GM12878 (cell line): ENCODE measurements around the gene CRHR2. TPM values are rescaled to one million over a fixed set of nuclear protein-coding genes. Genes with fewer than 3 reads are reported as not detected.

Source experiments
- ATAC-seq: fragments of 200-7000 bp; cut with Tn5 transposase; 3 replicates; pipeline ENCODE4 v1.9.1; 2020; ENCODE audit warnings: mild to moderate bottlenecking, moderate library complexity
- BruUV-seq: library from RNA; stranded (reverse); fragments of 400-500 nt; replicated peaks from 2 replicates; lab custom pipeline; 2021; lab: Mats Ljungman, UMichigan
- CTCF ChIA-PET: fragments of 300-600 bp; sonication (Branson Sonifier 250); formaldehyde crosslinking; extraction: SDS; loops from one replicate; lab custom pipeline; 2021; ENCODE audit warnings: inconsistent platforms; lab: Yijun Ruan, JAX
- POLR2A ChIA-PET: fragments of 350-600 bp; formaldehyde crosslinking; extraction: SDS; loops from one replicate; lab custom pipeline; 2021; ENCODE audit warnings: inconsistent platforms; lab: Charles Lee
- RAD21 ChIA-PET: fragments of 300-600 bp; sonication (Branson Sonifier 250); formaldehyde crosslinking; loops from one replicate; lab custom pipeline; 2023; ENCODE audit warnings: antibody characterized with exemption; ENCODE audit not compliant: unreplicated experiment; lab: Charles Lee
- SMC1A ChIA-PET: fragments of 300-600 bp; sonication (Branson Sonifier 250); formaldehyde crosslinking; loops from one replicate; lab custom pipeline; 2023; ENCODE audit not compliant: unreplicated experiment, uncharacterized antibody; lab: Charles Lee
- DNase-seq: peaks from one replicate; pipeline ENCODE4 v3.0.0-alpha.2; 2011; ENCODE audit warnings: low read depth, low spot score
- FAIRE-seq: peaks from 3 replicates; lab custom pipeline; 2011; peaks lifted over from hg19 to GRCh38; lab: Jason Lieb, UNC
- H2AFZ ChIP-seq: 2 replicates; pipeline ENCODE4 v1.6.0; 2011; ENCODE audit warnings: low read depth, low read length, control low read depth; ENCODE audit not compliant: control insufficient read depth
- H3K27ac ChIP-seq: 2 replicates; pipeline ENCODE4 v1.5.1; 2011; ENCODE audit warnings: control low read depth; ENCODE audit not compliant: control insufficient read depth, insufficient read depth
- H3K27me3 ChIP-seq, 2 experiments: replicated peaks in 1 of 2; 2 replicates each; pipeline versions ENCODE4 v1.6.0 to v1.6.1; 2011; ENCODE audit warnings: low read length in 1 of 2; ENCODE audit not compliant: control insufficient read depth in 2 of 2, insufficient read depth in 2 of 2
- H3K36me3 ChIP-seq, 2 experiments: 2 replicates each; pipeline ENCODE4 v1.5.1; 2011; ENCODE audit warnings: low read length in 1 of 2; ENCODE audit not compliant: control insufficient read depth in 2 of 2, insufficient read depth in 2 of 2
- H3K4me1 ChIP-seq: 2 replicates; pipeline ENCODE4 v1.6.1; 2011; ENCODE audit warnings: mild to moderate bottlenecking, low read length, moderate library complexity, mixed read lengths; ENCODE audit not compliant: control insufficient read depth, insufficient read depth
- H3K4me2 ChIP-seq: 2 replicates; pipeline ENCODE4 v1.6.0; 2011; ENCODE audit warnings: control low read depth; ENCODE audit not compliant: control insufficient read depth, insufficient read depth
- H3K4me3 ChIP-seq: fragments of 200-600 bp; sonication (generic); 2 replicates; pipeline ENCODE4 v1.5.1; 2016
- H3K79me2 ChIP-seq: 2 replicates; pipeline ENCODE4 v1.6.0; 2011; ENCODE audit warnings: low read length; ENCODE audit not compliant: control insufficient read depth, insufficient read depth
- H3K9ac ChIP-seq: 2 replicates; pipeline ENCODE4 v1.8.0; 2011; ENCODE audit warnings: low read length, control low read depth, mixed read lengths; ENCODE audit not compliant: control insufficient read depth, insufficient read depth
- H3K9me3 ChIP-seq: replicated peaks from 3 replicates; pipeline ENCODE4 v1.5.1; 2011; ENCODE audit warnings: mild to moderate bottlenecking, low read length; ENCODE audit not compliant: control insufficient read depth, insufficient read depth
- H4K20me1 ChIP-seq: 2 replicates; pipeline ENCODE4 v1.6.0; 2011; ENCODE audit not compliant: control insufficient read depth, insufficient read depth
- BCL11A ChIP-seq: IDR thresholded peaks from 2 replicates; pipeline ENCODE4 v1.6.1; 2011; ENCODE audit warnings: low read depth, low read length
- IKZF2 ChIP-seq, 2 experiments: fragments of 450-650 bp; IDR thresholded peaks; 2 replicates each; pipeline ENCODE4 v1.6.1; 2017; ENCODE audit warnings: mild to moderate bottlenecking in 2 of 2, moderate library complexity in 2 of 2
- MEF2A ChIP-seq: IDR thresholded peaks from 2 replicates; pipeline ENCODE4 v1.6.1; 2011; ENCODE audit warnings: low read depth, mild to moderate bottlenecking, low read length, moderate library complexity; ENCODE audit not compliant: insufficient read depth
- MLLT1 ChIP-seq: fragments of 450-650 bp; IDR thresholded peaks from 2 replicates; pipeline ENCODE4 v1.6.1; 2016; ENCODE audit warnings: mild to moderate bottlenecking
- NBN ChIP-seq: fragments of 450-650 bp; IDR thresholded peaks from 2 replicates; pipeline ENCODE4 v1.6.1; 2016
- NR2C1 ChIP-seq: fragments of 450-650 bp; IDR thresholded peaks from 2 replicates; pipeline ENCODE4 v1.6.1; 2017; ENCODE audit warnings: antibody characterized with exemption, mild to moderate bottlenecking, moderate library complexity
- POU2F2 ChIP-seq: IDR thresholded peaks from 3 replicates; pipeline ENCODE4 v1.6.1; 2011; ENCODE audit warnings: low read depth, mild to moderate bottlenecking, low read length, borderline replicate concordance
- SP1 ChIP-seq: IDR thresholded peaks from one replicate; pipeline ENCODE4 v1.6.1; 2011; ENCODE audit warnings: low read depth, low read length
- SUPT20H ChIP-seq: IDR thresholded peaks from 2 replicates; pipeline ENCODE4 v1.6.1; 2011; ENCODE audit warnings: low read depth, mild to moderate bottlenecking, low read length, moderate library complexity, borderline replicate concordance; ENCODE audit not compliant: control insufficient read depth
- ZNF217 ChIP-seq: fragments of 450-650 bp; IDR thresholded peaks from 2 replicates; pipeline ENCODE4 v1.6.1; 2017; ENCODE audit warnings: antibody characterized with exemption, mild to moderate bottlenecking
- ZNF274 ChIP-seq: IDR thresholded peaks from one replicate; pipeline ENCODE4 v1.8.0; 2011; ENCODE audit not compliant: insufficient read length, insufficient read depth
- ZNF592 ChIP-seq: fragments of 450-650 bp; IDR thresholded peaks from 2 replicates; pipeline ENCODE4 v1.6.1; 2017; ENCODE audit warnings: mild to moderate bottlenecking, moderate library complexity
- WGBS: methylation state at CpG from one replicate; pipeline ENCODE4 v1.1.6; 2016; ENCODE audit warnings: low lambda C conversion rate; ENCODE audit not compliant: insufficient replicate concordance, insufficient coverage; ENCODE audit errors: missing lambda C conversion rate; 5-methylcytosine and 5-hydroxymethylcytosine counted together
- in situ Hi-C: fragments of 300-500 bp; cut with MboI; formaldehyde crosslinking; loops from 9 replicates; pipeline ENCODE4 v1.14.3; 2018; ENCODE audit warnings: mixed read lengths
- intact Hi-C: fragments of 100-400 bp; cut with micrococcal nuclease; formaldehyde crosslinking; loops from one replicate; pipeline ENCODE4 v1.14.2; 2022; ENCODE audit not compliant: unreplicated experiment
- polyA plus RNA-seq, 11 experiments: library from polyadenylated mRNA; depleted of rRNA in 4 of 11; unstranded in 6 of 11; stranded (reverse) in 5 of 11; fragments of >200 nt; fragmentation: Nextera tagmentation in 4 of 11; fragmentation: Illumina TruSeq in 1 of 11; extraction: Ambion mirVana in 4 of 11; extraction: Trizol in 1 of 11; gene quantifications; 1 replicate in 1 of 11; 2 replicates in 10 of 11; pipeline versions ENCODE4 v1.2.1 to v1.2.3, GENCODE V29; 2011 to 2016; ENCODE audit warnings: inconsistent platforms in 2 of 11, missing spikeins in 2 of 11, low read depth in 1 of 11
- total RNA-seq, 4 experiments: library from RNA; depleted of rRNA in 3 of 4; stranded (reverse); fragments of >200 nt in 3 of 4; fragmentation: Illumina TruSeq in 1 of 4; extraction: Trizol in 1 of 4; gene quantifications; 2 replicates each; pipeline versions ENCODE4 v1.2.1 to v1.2.3, GENCODE V29; 2013 to 2021

Gene CRHR2
- total and polyA plus RNA-seq, 10 of the 15 experiments (the other 5 are each of a cell fraction or from before 2014, with no cell fraction given), result not detected

GRCh38 chr7:30657131-30657530, 25.1 kb downstream of the CRHR2 start:
- RAD21 ChIA-PET, result no interaction called here
- TF ChIP-seq IKZF2 (IDR thresholded peaks at IDR 0.05) (no peak), MLLT1 (no peak), BCL11A (no peak), ZNF274 (no peak)
- no peaks in the 10 kb centered on the region for H4K20me1 ChIP-seq
- no TSS peak for BruUV-seq
- no peak for DNase-seq
- FAIRE-seq, result no peak
- H3K36me3 ChIP-seq, result no peaks in the 10 kb centered on the region; a peak in 1 of 4 replicates
- no peak overlapping the region for H3K4me2 ChIP-seq
- intact Hi-C loops, result no loop called here
- 84% methylated on average over 2 of the region's 2 CpGs for WGBS
- no peaks in the 10 kb centered on the region for H3K4me1 ChIP-seq
- POLR2A ChIA-PET, result no interaction called here
- no peak overlapping the region for H2AFZ ChIP-seq
- H3K9me3 ChIP-seq, result no peaks in the 10 kb centered on the region
- in situ Hi-C loops, result no loop called here
- SMC1A ChIA-PET, result interaction anchor here (0.7 kb wide), 1 partner anchor 19 kb away, joined by 3 read pairs; no protein-coding TSS in a partner anchor
- H3K79me2 ChIP-seq, result no peaks in the 10 kb centered on the region
- H3K27me3 ChIP-seq, result no peaks in the 10 kb centered on the region
- CTCF ChIA-PET, result no interaction called here
- H3K27ac ChIP-seq, result no peak overlapping the region
- no peak overlapping the region for H3K4me3 ChIP-seq
- no peak for ATAC-seq
- H3K9ac ChIP-seq, result no peak overlapping the region

GRCh38 chr7:30656006-30656957, 26.0 kb downstream of the CRHR2 start:
- CTCF ChIA-PET, result no interaction called here
- TF ChIP-seq MEF2A (no peak), POU2F2 (no peak), SUPT20H (no peak), SP1 (no peak), ZNF217 (no peak), NR2C1 (no peak), NBN (no peak), ZNF592 (no peak)

More at GRCh38 chr7:30656006-30656957, 26.0 kb downstream of the CRHR2 start:
- Histone ChIP-seq H2AFZ (no peak overlapping the region), H3K4me3 (no peak overlapping the region), H3K79me2 (no peaks in the 10 kb centered on the region), H3K9me3 (no peaks in the 10 kb centered on the region), H3K27me3 (no peaks in the 10 kb centered on the region), H3K27ac (no peak overlapping the region), H3K4me1 (no peaks in the 10 kb centered on the region), H3K36me3 (no peaks in the 10 kb centered on the region; a peak in 1 of 4 replicates), H4K20me1 (no peaks in the 10 kb centered on the region), H3K4me2 (no peak overlapping the region), H3K9ac (no peak overlapping the region)
- 47% methylated on average over 19 of the region's 21 CpGs for WGBS
- in situ Hi-C loops (no loop called here), intact Hi-C loops (no loop called here)
- ATAC-seq (no peak), FAIRE-seq (no peak), DNase-seq (no peak)
- SMC1A ChIA-PET, result no interaction called here
- no TSS peak for BruUV-seq
- POLR2A ChIA-PET, result no interaction called here
- RAD21 ChIA-PET, result no interaction called here
